Measurements from ENCODE around the gene HSP90B1.

Gene HSP90B1

DNA sequence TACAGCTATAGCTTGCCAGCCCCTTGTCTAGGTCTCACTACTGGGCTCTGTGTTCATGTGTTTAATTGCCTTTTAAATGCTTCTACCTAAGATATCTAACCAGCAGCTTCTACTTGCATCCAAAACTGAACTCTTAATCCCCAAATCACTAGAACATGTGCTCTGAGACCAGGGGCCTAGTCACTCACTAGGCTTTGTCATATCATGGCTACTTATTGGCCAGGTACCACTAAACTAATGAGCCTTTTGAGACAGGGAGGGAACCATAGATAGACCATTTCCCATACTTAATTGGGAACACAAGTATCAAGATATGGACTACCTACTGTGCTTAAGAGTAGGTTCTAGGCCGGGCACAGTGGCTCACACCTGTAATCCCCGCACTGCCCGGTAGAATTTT is 6.5 kb downstream of the HSP90B1 start:
- in situ Hi-C loops (cut with MboI; ENCODE audit: low pct_unique_long_range_greater_than_20kb, low sequenced_read_pairs, unreplicated experiment), result no loop called here
- DNase-seq (ENCODE audit: low spot score), result no peak
- TF ChIP-seq, protein P1, sequence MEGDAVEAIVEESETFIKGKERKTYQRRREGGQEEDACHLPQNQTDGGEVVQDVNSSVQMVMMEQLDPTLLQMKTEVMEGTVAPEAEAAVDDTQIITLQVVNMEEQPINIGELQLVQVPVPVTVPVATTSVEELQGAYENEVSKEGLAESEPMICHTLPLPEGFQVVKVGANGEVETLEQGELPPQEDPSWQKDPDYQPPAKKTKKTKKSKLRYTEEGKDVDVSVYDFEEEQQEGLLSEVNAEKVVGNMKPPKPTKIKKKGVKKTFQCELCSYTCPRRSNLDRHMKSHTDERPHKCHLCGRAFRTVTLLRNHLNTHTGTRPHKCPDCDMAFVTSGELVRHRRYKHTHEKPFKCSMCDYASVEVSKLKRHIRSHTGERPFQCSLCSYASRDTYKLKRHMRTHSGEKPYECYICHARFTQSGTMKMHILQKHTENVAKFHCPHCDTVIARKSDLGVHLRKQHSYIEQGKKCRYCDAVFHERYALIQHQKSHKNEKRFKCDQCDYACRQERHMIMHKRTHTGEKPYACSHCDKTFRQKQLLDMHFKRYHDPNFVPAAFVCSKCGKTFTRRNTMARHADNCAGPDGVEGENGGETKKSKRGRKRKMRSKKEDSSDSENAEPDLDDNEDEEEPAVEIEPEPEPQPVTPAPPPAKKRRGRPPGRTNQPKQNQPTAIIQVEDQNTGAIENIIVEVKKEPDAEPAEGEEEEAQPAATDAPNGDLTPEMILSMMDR (IDR thresholded peaks at IDR 0.05; ENCODE audit: extremely low read depth, insufficient read depth, missing control alignments), result no peak

- DNase-seq (ENCODE audit: low spot score), result no peak
- in situ Hi-C loops (cut with MboI; ENCODE audit: low pct_unique_long_range_greater_than_20kb, low sequenced_read_pairs, unreplicated experiment), result no loop called here
- TF ChIP-seq, protein P1 (IDR thresholded peaks at IDR 0.05; ENCODE audit: extremely low read depth, insufficient read depth, missing control alignments), result no peak
Observed at GRCh38 chr12:103944964-103945363, 14.8 kb downstream of the HSP90B1 start.

DNA sequence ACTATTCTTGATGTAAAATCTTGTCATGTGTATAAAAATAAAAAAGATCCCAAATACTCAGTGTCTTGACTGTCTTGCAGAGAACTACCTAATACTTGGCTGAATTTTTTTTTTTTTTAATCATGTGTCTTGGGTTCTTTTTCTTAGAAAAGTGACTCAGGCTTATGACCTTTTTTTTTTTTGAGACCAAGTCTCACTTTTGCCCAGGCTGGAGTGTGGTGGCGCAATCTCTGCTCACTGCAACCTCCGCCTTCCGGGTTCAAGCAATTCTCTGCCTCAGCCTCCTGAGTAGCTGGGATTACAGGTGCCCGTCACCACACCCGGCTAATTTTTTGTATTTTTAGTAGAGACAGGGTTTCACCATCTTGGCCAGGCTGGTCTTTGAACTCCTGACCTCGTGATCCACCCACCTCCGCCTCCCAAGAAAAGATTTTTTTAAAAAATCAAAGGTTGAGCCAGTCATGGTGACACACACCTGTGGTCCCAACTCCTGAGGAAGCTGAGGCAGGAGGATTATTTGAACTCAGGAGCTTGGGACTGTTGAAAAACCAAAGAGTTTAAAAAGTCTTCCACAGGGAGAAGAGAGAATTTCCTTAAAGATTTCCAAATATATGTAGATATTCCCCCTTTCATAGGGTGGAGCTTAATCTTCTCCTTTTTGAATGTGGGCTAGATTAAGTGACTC is 17.8 kb downstream of the HSP90B1 start:
- DNase-seq (ENCODE audit: low spot score), result no peak
- in situ Hi-C loops (cut with MboI; ENCODE audit: low pct_unique_long_range_greater_than_20kb, low sequenced_read_pairs, unreplicated experiment), result no loop called here
- TF ChIP-seq, protein P1 (IDR thresholded peaks at IDR 0.05; ENCODE audit: extremely low read depth, insufficient read depth, missing control alignments), result no peak

- no peak for DNase-seq (ENCODE audit: low spot score)
- TF ChIP-seq, protein P1 (IDR thresholded peaks at IDR 0.05; ENCODE audit: extremely low read depth, insufficient read depth, missing control alignments), result no peak
- in situ Hi-C loops (cut with MboI; ENCODE audit: low pct_unique_long_range_greater_than_20kb, low sequenced_read_pairs, unreplicated experiment), result no loop called here
Observed at GRCh38 chr12:103948746-103949406, 18.7 kb downstream of the HSP90B1 start.

DNA sequence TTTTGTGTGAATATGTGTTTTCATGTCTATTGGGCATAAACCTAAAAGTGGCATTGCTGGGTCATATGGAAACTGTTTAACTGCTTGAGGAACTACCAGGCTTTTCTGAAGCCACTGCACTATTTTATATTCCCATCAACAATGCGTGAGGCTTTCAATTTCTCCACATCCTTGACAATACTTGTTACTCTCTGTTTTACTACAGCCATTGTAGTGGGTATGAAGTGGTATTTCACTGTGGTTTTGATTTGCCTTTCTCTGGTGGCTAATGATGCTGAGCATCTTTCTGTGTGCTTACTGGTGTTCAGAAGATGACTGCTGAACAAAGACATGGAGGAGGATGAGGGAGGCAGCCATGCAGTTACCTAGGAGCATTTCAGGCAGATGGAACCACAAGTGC is 22.3 kb downstream of the HSP90B1 start:
- in situ Hi-C loops (cut with MboI; ENCODE audit: low pct_unique_long_range_greater_than_20kb, low sequenced_read_pairs, unreplicated experiment), result no loop called here
- TF ChIP-seq, protein P1 (IDR thresholded peaks at IDR 0.05; ENCODE audit: extremely low read depth, insufficient read depth, missing control alignments), result no peak
- no peak for DNase-seq (ENCODE audit: low spot score)

GRCh38 chr12:103955811-103956508 is 25.8 kb downstream of the HSP90B1 start:
- in situ Hi-C loops (cut with MboI; ENCODE audit: low pct_unique_long_range_greater_than_20kb, low sequenced_read_pairs, unreplicated experiment), result no loop called here
- TF ChIP-seq, protein P1 (IDR thresholded peaks at IDR 0.05; ENCODE audit: extremely low read depth, insufficient read depth, missing control alignments), result no peak
- DNase-seq (ENCODE audit: low spot score), result no peak

Data from GM13977 (cell line).